H1 (cell line): ENCODE data around the gene SEZ6L. TPM values are rescaled to one million over a fixed set of nuclear protein-coding genes. Genes with fewer than 3 reads are reported as not detected.

Experiments used
- CTCF ChIA-PET: fragments of 300-600 bp; sonication (Branson Sonifier 250); formaldehyde crosslinking; loops from one replicate; lab custom pipeline; 2021; ENCODE audit not compliant: partially characterized antibody; lab: Charles Lee
- POLR2A ChIA-PET: fragments of 300-600 bp; sonication (Branson Sonifier 250); formaldehyde crosslinking; loops from one replicate; lab custom pipeline; 2021; ENCODE audit warnings: inconsistent platforms; ENCODE audit not compliant: partially characterized antibody; lab: Charles Lee
- DNase-seq, 2 experiments: peaks; one replicate each; pipeline versions ENCODE4 v3.0.0 to v3.0.0-alpha.2; 2010 to 2022; ENCODE audit warnings: low spot score in 2 of 2, low read depth in 1 of 2, mixed read lengths in 1 of 2
- FAIRE-seq: peaks from 2 replicates; lab custom pipeline; 2011; peaks lifted over from hg19 to GRCh38; lab: Jason Lieb, UNC
- H2AFZ ChIP-seq: 2 replicates; pipeline ENCODE4 v1.8.1; 2012; ENCODE audit warnings: low read length, inconsistent platforms
- H2AK5ac ChIP-seq: 2 replicates; pipeline ENCODE4 v1.6.1; 2013; ENCODE audit warnings: low read depth, low read length
- H2BK120ac ChIP-seq: replicated peaks from 2 replicates; pipeline ENCODE3; 2013; ENCODE audit warnings: low read depth, low read length, inconsistent platforms
- H2BK12ac ChIP-seq: 2 replicates; pipeline ENCODE4 v1.6.1; 2013; ENCODE audit warnings: low read depth, low read length
- H2BK15ac ChIP-seq: 2 replicates; pipeline ENCODE4 v1.6.1; 2013; ENCODE audit warnings: low read length
- H2BK20ac ChIP-seq: 2 replicates; pipeline ENCODE4 v1.6.1; 2013; ENCODE audit warnings: low read length
- H2BK5ac ChIP-seq: 2 replicates; pipeline ENCODE4 v1.6.1; 2013; ENCODE audit warnings: low read depth, low read length
- H3K14ac ChIP-seq: 2 replicates; pipeline ENCODE4 v1.6.1; 2013; ENCODE audit warnings: inconsistent platforms; ENCODE audit not compliant: insufficient read length
- H3K18ac ChIP-seq: 2 replicates; pipeline ENCODE4 v1.6.1; 2013; ENCODE audit warnings: low read length; ENCODE audit errors: extremely low read depth
- H3K23ac ChIP-seq: 2 replicates; pipeline ENCODE4 v1.6.1; 2013; ENCODE audit warnings: inconsistent platforms; ENCODE audit not compliant: insufficient read length
- H3K23me2 ChIP-seq: 2 replicates; pipeline ENCODE4 v1.6.1; 2013; ENCODE audit warnings: low read depth, low read length
- H3K27ac ChIP-seq: 2 replicates; pipeline ENCODE4 v1.6.1; 2011; ENCODE audit warnings: low read depth, low read length, inconsistent platforms
- H3K27me3 ChIP-seq, 4 experiments: replicated peaks in 1 of 4; 1 replicate in 1 of 4; 2 replicates in 3 of 4; pipeline versions ENCODE4 v1.6.1 to v1.8.1; 2011 to 2013; ENCODE audit warnings: low read length in 3 of 4, mild to moderate bottlenecking in 3 of 4, inconsistent platforms in 2 of 4, mixed read lengths in 2 of 4, moderate library complexity in 1 of 4; ENCODE audit not compliant: control insufficient read depth in 3 of 4, insufficient read depth in 3 of 4; ENCODE audit errors: extremely low read depth in 1 of 4
- H3K36me3 ChIP-seq, 4 experiments: 2 replicates each; pipeline versions ENCODE4 v1.6.1 to v1.8.1; 2011 to 2013; ENCODE audit warnings: mild to moderate bottlenecking in 4 of 4, low read length in 3 of 4, moderate library complexity in 2 of 4, control low read depth in 1 of 4, inconsistent platforms in 1 of 4; ENCODE audit not compliant: insufficient read depth in 4 of 4, control insufficient read depth in 2 of 4
- H3K4ac ChIP-seq: replicated peaks from 2 replicates; pipeline ENCODE3; 2013; ENCODE audit warnings: low read length, low read depth, mixed read lengths, inconsistent platforms; ENCODE audit not compliant: insufficient read length
- H3K4me1 ChIP-seq, 4 experiments: replicated peaks in 1 of 4; 1 replicate in 1 of 4; 2 replicates in 3 of 4; pipeline versions ENCODE4 v1.6.1 to v1.8.1; 2011 to 2013; ENCODE audit warnings: low read length in 3 of 4, inconsistent platforms in 2 of 4, mixed read lengths in 1 of 4; ENCODE audit not compliant: insufficient read depth in 4 of 4, control insufficient read depth in 3 of 4
- H3K4me2 ChIP-seq, 2 experiments: 2 replicates each; pipeline versions ENCODE4 v1.6.1 to v1.8.1; 2011 to 2013; ENCODE audit warnings: low read depth in 2 of 2, low read length in 2 of 2, control low read depth in 1 of 2, inconsistent platforms in 1 of 2, mild to moderate bottlenecking in 1 of 2; ENCODE audit not compliant: insufficient read depth in 1 of 2
- H3K4me3 ChIP-seq, 4 experiments: fragments of 200-600, 300-600 bp in 1 of 4; sonication (generic), shearing (Covaris generic), sonication (Bioruptor Twin) in 1 of 4; 2 replicates each; pipeline versions ENCODE4 v1.5.1 to v1.8.1; 2011 to 2016; ENCODE audit warnings: low read length in 4 of 4, low read depth in 3 of 4, control low read depth in 2 of 4, inconsistent platforms in 2 of 4, mild to moderate bottlenecking in 2 of 4, mixed read lengths in 1 of 4, moderate library complexity in 1 of 4; ENCODE audit not compliant: insufficient read depth in 2 of 4; ENCODE audit errors: extremely low read depth in 1 of 4
- H3K56ac ChIP-seq: replicated peaks from 2 replicates; pipeline ENCODE3; 2013; ENCODE audit warnings: low read depth, mild to moderate bottlenecking, mixed read lengths, low read length, inconsistent platforms; ENCODE audit not compliant: insufficient read length
- H3K79me1 ChIP-seq: 2 replicates; pipeline ENCODE4 v1.6.1; 2013; ENCODE audit warnings: low read depth, low read length, control low read depth
- H3K79me2 ChIP-seq, 2 experiments: 2 replicates each; pipeline versions ENCODE4 v1.6.1 to v1.8.1; 2012 to 2013; ENCODE audit warnings: low read length in 2 of 2, mild to moderate bottlenecking in 2 of 2, inconsistent platforms in 1 of 2; ENCODE audit not compliant: insufficient read depth in 2 of 2, control insufficient read depth in 1 of 2
- H3K9ac ChIP-seq, 4 experiments: replicated peaks in 1 of 4; 1 replicate in 1 of 4; 2 replicates in 3 of 4; pipeline versions ENCODE4 v1.6.1 to v1.8.1; 2011 to 2013; ENCODE audit warnings: low read depth in 3 of 4, low read length in 3 of 4, control low read depth in 2 of 4, mild to moderate bottlenecking in 2 of 4, moderate library complexity in 2 of 4, inconsistent platforms in 1 of 4; ENCODE audit errors: extremely low read depth in 1 of 4
- H3K9me3 ChIP-seq, 2 experiments: 2 replicates each; pipeline versions ENCODE4 v1.6.1 to v1.8.1; 2012 to 2013; ENCODE audit warnings: mild to moderate bottlenecking in 2 of 2, moderate library complexity in 2 of 2, control low read depth in 1 of 2, inconsistent platforms in 1 of 2, low read depth in 1 of 2, low read length in 1 of 2, mixed read lengths in 1 of 2; ENCODE audit not compliant: insufficient read depth in 2 of 2
- H4K20me1 ChIP-seq, 2 experiments: replicated peaks in 1 of 2; 2 replicates each; pipeline versions ENCODE3 to v1.8.1; 2011 to 2013; ENCODE audit warnings: inconsistent platforms in 2 of 2, low read length in 2 of 2, mild to moderate bottlenecking in 1 of 2; ENCODE audit not compliant: insufficient read depth in 2 of 2, control insufficient read depth in 1 of 2
- H4K5ac ChIP-seq: 2 replicates; pipeline ENCODE4 v1.6.1; 2013; ENCODE audit warnings: low read length, low read depth, mixed read lengths, inconsistent platforms; ENCODE audit not compliant: insufficient read length
- H4K8ac ChIP-seq: 2 replicates; pipeline ENCODE4 v1.8.0; 2013; ENCODE audit warnings: mild to moderate bottlenecking, moderate library complexity, low read length, inconsistent platforms; ENCODE audit not compliant: insufficient read depth; ENCODE audit errors: extremely low read depth
- H4K91ac ChIP-seq: replicated peaks from 2 replicates; pipeline ENCODE3; 2013; ENCODE audit warnings: low read length, mixed read lengths, inconsistent platforms; ENCODE audit not compliant: insufficient read length
- JUND ChIP-seq: IDR thresholded peaks from 2 replicates; pipeline ENCODE4 v1.6.1; 2011; ENCODE audit warnings: mild to moderate bottlenecking, improper control_type of control experiment, low read length
- KDM1A ChIP-seq: fragments of 200-600, 300-600 bp; sonication (generic); IDR thresholded peaks from 2 replicates; pipeline ENCODE4 v1.7.1; 2016; ENCODE audit warnings: mild to moderate bottlenecking, low read length, borderline replicate concordance
- WGBS, 2 experiments: shearing (Covaris generic) in 1 of 2; methylation state at CpG; one replicate each; pipeline versions ENCODE4 v1.1.6 to v1.1.7; 2013 to 2015; ENCODE audit warnings: low lambda C conversion rate in 2 of 2, mixed read lengths in 2 of 2, inconsistent platforms in 1 of 2, low coverage in 1 of 2, missing lambda C conversion rate in 1 of 2; ENCODE audit not compliant: insufficient replicate concordance in 2 of 2, insufficient coverage in 1 of 2, insufficient read length in 1 of 2; ENCODE audit errors: extremely low coverage in 1 of 2, missing lambda C conversion rate in 1 of 2; 5-methylcytosine and 5-hydroxymethylcytosine counted together
- polyA plus RNA-seq, 7 experiments: library from polyadenylated mRNA; depleted of rRNA in 3 of 7; stranded (reverse) in 5 of 7; unstranded in 2 of 7; fragments of >200 nt in 5 of 7; fragments of 200-250 nt in 2 of 7; gene quantifications; 1 replicate in 5 of 7; 2 replicates in 1 of 7; 4 replicates in 1 of 7; pipeline versions ENCODE4 v1.2.1 to v1.2.3, GENCODE V29; 2011 to 2013; ENCODE audit warnings: missing spikeins in 2 of 7, mixed read lengths in 2 of 7
- total RNA-seq: library from RNA; stranded (reverse); fragmentation: NEBNext Ultra II Directional; extraction: Animal tissue kit (Norgen Biotek cat#: 25700); gene quantifications from 2 replicates; pipeline ENCODE4 v1.2.1, GENCODE V29; 2021

Gene SEZ6L
- total and polyA plus RNA-seq, 2 of the 8 experiments (the other 6 are each of a cell fraction or from before 2014, with no cell fraction given) = 0.06 to 0.33 TPM

GRCh38 chr22:26328221-26328620 is 159.0 kb downstream of the SEZ6L start:
- FAIRE-seq = no peak
- H4K8ac ChIP-seq = no peak overlapping the region
- H4K5ac ChIP-seq = no peak overlapping the region
- no peak overlapping the region for H3K4ac ChIP-seq
- no peaks in the 10 kb centered on the region for H3K79me2 ChIP-seq
- H3K23ac ChIP-seq = no peak overlapping the region
- ChIA-PET POLR2A (no interaction called here), CTCF (interaction anchor here (1.2 to 19.8 kb wide), 2 partner anchors 157 to 532 kb away, joined by 4 to 246 read pairs; partner anchors contain the start of gene SEZ6L)
- TF ChIP-seq KDM1A (0 out of 2 replicates have a peak, but pooled peaks have one; percentile 61), JUND (no peak)
- no peak overlapping the region for H3K56ac ChIP-seq
- H2BK20ac ChIP-seq = no peak overlapping the region
- H3K36me3 ChIP-seq = no peaks in the 10 kb centered on the region; a peak in 1 of 8 replicates
- no peak overlapping the region for H2AFZ ChIP-seq
- H3K23me2 ChIP-seq = peaks cover 7% of the 10 kb centered on the region; the same call in 1 of the 2 replicates
- WGBS, 2 experiments = 88% methylated on average over 8 of the region's 8 CpGs; no CpG with 5 or more reads in 1 of the 2 experiments
- H3K79me1 ChIP-seq = 0 out of 2 replicates have a peak, but pooled peaks cover 3% of the 10 kb centered on the region
- peaks cover 0 to under 1% (median under 1%) of the 10 kb centered on the region in 4 experiments; a peak in 1 of 7 replicates for H3K27me3 ChIP-seq
- H3K14ac ChIP-seq = no peak overlapping the region
- H4K20me1 ChIP-seq = peaks cover 0 to 6% of the 10 kb centered on the region in 2 experiments
- no peak overlapping the region for H4K91ac ChIP-seq
- DNase-seq = no peak
- H2BK12ac ChIP-seq = no peak overlapping the region
- H2BK120ac ChIP-seq = no peak overlapping the region
- no peak overlapping the region for H3K9ac ChIP-seq
- no peaks in the 10 kb centered on the region for H3K4me1 ChIP-seq
- no peak overlapping the region for H3K27ac ChIP-seq
- no peak overlapping the region for H3K4me3 ChIP-seq
- H3K4me2 ChIP-seq = no peak overlapping the region
- no peak overlapping the region for H2AK5ac ChIP-seq
- H3K18ac ChIP-seq = no peak overlapping the region
- H2BK5ac ChIP-seq = no peak overlapping the region
- no peaks in the 10 kb centered on the region for H3K9me3 ChIP-seq
- no peak overlapping the region for H2BK15ac ChIP-seq
